Lower lobe of right lung (tissue), 2 donors: Measurements from ENCODE around the gene ARMS2. TPM values are rescaled to one million over a fixed set of nuclear protein-coding genes. Genes with fewer than 3 reads are reported as not detected.

Experiments
- ATAC-seq, 2 donors: fragments of 200-7000 bp; cut with Tn5 transposase; one replicate each; pipeline ENCODE4 v1.9.1; 2020 to 2022; ENCODE audit warnings: mild to moderate bottlenecking in 2 of 2, moderate library complexity in 2 of 2
- DNase-seq: peaks from one replicate; pipeline ENCODE4 v3.0.0-alpha.2; 2020
- H3K27ac ChIP-seq: fragments of 200-600 bp; one replicate; pipeline ENCODE4 v1.8.0; 2022
- H3K27me3 ChIP-seq: fragments of 200-600 bp; one replicate; pipeline ENCODE4 v1.8.0; 2022; ENCODE audit warnings: low read depth
- H3K36me3 ChIP-seq: fragments of 200-600 bp; one replicate; pipeline ENCODE4 v1.8.0; 2022; ENCODE audit warnings: mild to moderate bottlenecking
- H3K4me1 ChIP-seq: fragments of 200-600 bp; one replicate; pipeline ENCODE4 v1.8.0; 2022
- H3K4me3 ChIP-seq: fragments of 200-600 bp; one replicate; pipeline ENCODE4 v1.8.0; 2022; ENCODE audit warnings: mild to moderate bottlenecking
- H3K9me3 ChIP-seq: fragments of 200-600 bp; one replicate; pipeline ENCODE4 v1.8.0; 2022
- intact Hi-C: fragments of 100-400 bp; cut with DNase I; formaldehyde crosslinking; loops from one replicate; pipeline ENCODE4 v1.11.0; 2022
- total RNA-seq: library from RNA; stranded (reverse); fragmentation: NEBNext Ultra II Directional; extraction: Animal tissue kit (Norgen Biotek cat#: 25700); gene quantifications from one replicate; pipeline ENCODE4 v1.2.1, GENCODE V29; 2021
- TF ChIP-seq, protein P1 (sequence below): fragments of 200-600 bp; IDR thresholded peaks from one replicate; pipeline ENCODE4 v1.8.0; 2022; ENCODE audit warnings: antibody characterized with exemption, mild to moderate bottlenecking
- donor health status: DM: no; HTN: yes; CAD: no; lungs with severe emphysema.

ARMS2 gene
- total RNA-seq, 1 donor from 2014 or later = not detected

DNA sequence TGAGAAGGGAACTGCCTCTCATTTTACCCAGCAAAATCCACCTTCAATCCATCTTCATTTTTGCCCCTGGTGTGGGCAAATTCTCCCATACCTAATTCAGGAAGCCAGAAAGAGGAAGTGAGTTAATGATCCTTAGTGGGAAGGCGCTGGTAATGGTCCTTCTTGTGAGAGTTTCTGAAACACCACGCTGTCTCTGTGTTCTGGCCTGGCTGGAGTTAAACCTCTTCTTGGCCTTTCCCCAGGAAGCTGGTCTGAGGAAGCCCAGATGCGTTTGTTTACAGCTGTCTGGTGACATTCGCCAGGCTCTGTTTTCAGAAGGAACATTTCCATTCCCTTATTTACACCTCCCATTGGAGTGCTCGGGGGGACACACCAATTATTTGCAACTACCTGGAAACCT, 31.2 kb downstream of the ARMS2 start:
- Histone ChIP-seq H3K27ac (no peak overlapping the region), H3K9me3 (no peaks in the 10 kb centered on the region), H3K36me3 (peaks cover 3% of the 10 kb centered on the region), H3K4me3 (no peak overlapping the region), H3K27me3 (no peaks in the 10 kb centered on the region), H3K4me1 (peaks cover 22% of the 10 kb centered on the region)
- no peak for DNase-seq
- TF ChIP-seq, protein P1, sequence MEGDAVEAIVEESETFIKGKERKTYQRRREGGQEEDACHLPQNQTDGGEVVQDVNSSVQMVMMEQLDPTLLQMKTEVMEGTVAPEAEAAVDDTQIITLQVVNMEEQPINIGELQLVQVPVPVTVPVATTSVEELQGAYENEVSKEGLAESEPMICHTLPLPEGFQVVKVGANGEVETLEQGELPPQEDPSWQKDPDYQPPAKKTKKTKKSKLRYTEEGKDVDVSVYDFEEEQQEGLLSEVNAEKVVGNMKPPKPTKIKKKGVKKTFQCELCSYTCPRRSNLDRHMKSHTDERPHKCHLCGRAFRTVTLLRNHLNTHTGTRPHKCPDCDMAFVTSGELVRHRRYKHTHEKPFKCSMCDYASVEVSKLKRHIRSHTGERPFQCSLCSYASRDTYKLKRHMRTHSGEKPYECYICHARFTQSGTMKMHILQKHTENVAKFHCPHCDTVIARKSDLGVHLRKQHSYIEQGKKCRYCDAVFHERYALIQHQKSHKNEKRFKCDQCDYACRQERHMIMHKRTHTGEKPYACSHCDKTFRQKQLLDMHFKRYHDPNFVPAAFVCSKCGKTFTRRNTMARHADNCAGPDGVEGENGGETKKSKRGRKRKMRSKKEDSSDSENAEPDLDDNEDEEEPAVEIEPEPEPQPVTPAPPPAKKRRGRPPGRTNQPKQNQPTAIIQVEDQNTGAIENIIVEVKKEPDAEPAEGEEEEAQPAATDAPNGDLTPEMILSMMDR = no peak
- peak in 1 of 2 donors; percentile 22 for ATAC-seq
- intact Hi-C loops = no loop called here

DNA sequence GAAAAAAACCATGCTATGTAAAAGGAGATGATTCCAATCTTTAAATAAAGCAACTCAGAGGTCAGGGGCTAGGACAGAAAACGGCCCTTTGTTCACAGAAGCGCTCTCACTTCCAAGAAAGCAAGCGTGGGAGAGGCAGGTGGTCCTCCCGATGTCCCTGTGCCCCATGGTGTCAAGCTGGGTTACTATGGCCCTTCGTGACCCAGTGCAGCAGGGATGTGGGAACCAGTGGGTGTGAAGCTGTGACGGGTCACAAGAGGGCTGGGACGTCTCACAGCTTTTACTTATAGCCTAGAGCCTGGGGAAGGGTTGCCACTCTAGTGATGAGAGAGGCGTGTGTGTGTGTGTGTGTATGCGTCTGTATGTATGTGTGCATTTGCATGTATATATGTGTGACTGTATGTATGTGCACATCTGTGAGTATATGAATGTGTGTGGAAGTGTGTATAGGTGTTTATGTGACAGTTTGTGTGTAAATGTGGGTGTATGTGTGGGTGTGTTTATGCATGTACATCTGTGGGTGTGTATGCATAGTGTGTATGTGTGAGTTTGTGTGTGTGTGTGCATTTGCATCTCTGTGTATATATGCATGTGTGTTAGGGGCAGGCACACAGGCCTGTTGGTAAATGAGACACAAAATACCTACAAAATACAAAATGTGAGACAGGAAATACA, 32.1 kb downstream of the ARMS2 start:
- DNase-seq (no peak), ATAC-seq (no peak)
- no peak overlapping the region for H3K4me3 ChIP-seq
- intact Hi-C loops = no loop called here
- H3K27me3 ChIP-seq = no peaks in the 10 kb centered on the region
- H3K9me3 ChIP-seq = no peaks in the 10 kb centered on the region
- no peak overlapping the region for H3K27ac ChIP-seq
- H3K36me3 ChIP-seq = peaks cover 3% of the 10 kb centered on the region
- TF ChIP-seq, protein P1 = no peak
- H3K4me1 ChIP-seq = peaks cover 22% of the 10 kb centered on the region

DNA sequence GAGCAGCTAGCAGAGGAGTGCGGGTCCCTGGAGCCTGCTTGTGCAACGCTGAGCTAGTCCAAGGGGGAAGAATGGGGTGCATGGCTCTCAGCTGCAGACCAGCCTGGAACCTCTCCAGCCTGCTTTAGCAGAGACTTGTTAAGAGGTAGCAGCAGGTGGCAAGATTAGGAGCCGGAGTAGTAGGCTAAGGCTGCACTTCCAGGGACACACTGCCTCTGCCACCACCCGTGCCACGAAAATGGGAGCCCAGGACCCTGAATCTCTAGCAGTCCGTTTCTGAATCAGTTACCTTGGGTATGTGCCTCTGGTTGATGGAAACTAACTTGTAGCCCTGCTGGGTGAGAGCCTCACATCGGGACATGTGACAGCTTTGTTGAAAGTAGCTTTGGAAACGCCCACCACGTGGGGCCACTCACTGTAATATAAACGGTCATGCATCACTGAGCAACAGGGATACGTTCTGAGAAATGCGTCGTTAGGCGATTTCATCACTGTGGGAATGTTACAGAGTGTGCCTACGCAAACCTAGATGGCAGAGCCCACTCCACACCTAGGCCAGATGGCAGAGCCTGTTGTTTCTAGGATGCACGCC, 32.8 kb downstream of the ARMS2 start:
- DNase-seq = no peak
- TF ChIP-seq, protein P1 = no peak

DNA sequence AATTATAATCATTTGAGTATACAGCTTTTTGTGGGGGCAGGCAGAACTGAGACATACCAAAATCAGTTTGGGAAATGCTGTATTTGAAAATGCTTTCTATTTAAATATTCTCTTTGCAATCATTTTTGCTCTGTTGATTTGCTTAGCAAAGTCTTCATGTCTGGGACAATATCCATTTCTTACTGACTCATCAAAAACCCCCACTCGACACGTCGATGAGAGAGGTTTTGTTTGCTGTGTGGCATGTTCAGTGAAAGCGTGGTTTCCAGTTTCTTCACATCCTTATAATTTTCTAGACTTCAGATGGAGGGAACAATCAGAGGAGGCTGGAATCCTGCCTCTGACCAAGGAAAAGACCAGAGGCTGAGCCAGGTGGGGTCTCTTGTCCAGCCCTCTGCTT, 35.8 kb downstream of the ARMS2 start:
- Histone ChIP-seq H3K27ac (no peak overlapping the region), H3K4me1 (peaks cover 27% of the 10 kb centered on the region), H3K9me3 (no peaks in the 10 kb centered on the region), H3K4me3 (no peak overlapping the region), H3K36me3 (peaks cover 3% of the 10 kb centered on the region), H3K27me3 (no peaks in the 10 kb centered on the region)
- TF ChIP-seq, protein P1 = no peak
- intact Hi-C loops = no loop called here
- ATAC-seq (no peak), DNase-seq (no peak)

More for the DNA sequence above, 32.8 kb downstream of the ARMS2 start:
- H3K27ac ChIP-seq = no peak overlapping the region
- no peak overlapping the region for H3K4me3 ChIP-seq
- peaks cover 3% of the 10 kb centered on the region for H3K36me3 ChIP-seq
- ATAC-seq = no peak
- H3K4me1 ChIP-seq = peaks cover 22% of the 10 kb centered on the region
- H3K9me3 ChIP-seq = no peaks in the 10 kb centered on the region
- no peaks in the 10 kb centered on the region for H3K27me3 ChIP-seq
- intact Hi-C loops = no loop called here

DNA sequence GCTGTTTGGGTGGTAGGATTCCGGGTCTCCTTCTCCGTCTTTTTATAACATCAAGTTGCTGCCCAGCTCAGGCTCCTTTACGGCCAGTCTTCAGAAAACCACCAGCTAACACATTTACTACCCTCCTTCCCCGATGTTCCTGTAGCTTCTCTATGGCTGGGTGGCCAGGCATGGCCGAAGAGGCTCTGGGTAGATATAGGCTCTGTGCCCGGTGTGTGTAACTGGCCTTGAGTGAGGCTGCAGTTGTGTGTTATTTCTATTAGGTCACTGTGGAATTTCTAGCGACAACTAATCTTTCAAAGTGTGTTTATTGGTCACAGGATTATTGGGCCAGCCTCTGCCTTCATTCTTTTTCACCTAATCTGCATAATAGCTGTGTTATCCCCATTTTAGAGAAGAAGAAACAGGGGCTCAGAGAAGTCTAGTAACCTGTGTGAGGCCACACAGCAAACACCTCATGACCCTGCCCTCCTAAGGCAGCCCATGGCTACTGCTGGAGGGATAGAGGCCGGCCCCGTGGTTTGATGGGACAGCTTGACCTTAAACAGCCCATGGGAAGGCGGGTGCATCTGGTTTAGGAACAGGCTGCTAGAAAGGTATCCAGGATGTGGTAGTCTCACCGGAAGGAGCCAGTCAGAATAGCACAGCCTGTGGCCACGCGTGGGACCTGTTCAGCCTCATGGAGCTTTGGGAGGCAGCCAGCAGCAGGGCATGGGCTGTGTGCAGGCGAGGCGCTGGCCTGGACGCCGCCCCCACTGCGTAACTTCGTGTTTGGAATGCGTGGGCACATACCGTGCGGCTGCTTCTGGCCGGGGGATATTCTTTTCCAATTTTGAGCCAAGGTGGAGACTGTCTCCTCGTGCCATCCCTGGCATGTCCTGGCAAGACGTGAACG, 36.6 kb downstream of the ARMS2 start:
- no peaks in the 10 kb centered on the region for H3K27me3 ChIP-seq
- peaks cover 27% of the 10 kb centered on the region for H3K4me1 ChIP-seq
- TF ChIP-seq, protein P1 = no peak
- no peak overlapping the region for H3K4me3 ChIP-seq
- intact Hi-C loops = no loop called here
- H3K9me3 ChIP-seq = no peaks in the 10 kb centered on the region
- H3K27ac ChIP-seq = no peak overlapping the region
- peaks cover 3% of the 10 kb centered on the region for H3K36me3 ChIP-seq
- no peak for DNase-seq
- ATAC-seq = peak in 1 of 2 donors; percentile 36
